HEK293 (cell line): ENCODE measurements around the gene LARP1.

Experiments
- CTCF ChIA-PET: fragments of 350-600 bp; formaldehyde crosslinking; extraction: SDS; loops from one replicate; lab custom pipeline; 2021; ENCODE audit warnings: antibody characterized with exemption; lab: Yijun Ruan, JAX
- POLR2A ChIA-PET: fragments of 300-600 bp; formaldehyde crosslinking; extraction: SDS; loops from one replicate; lab custom pipeline; 2020; ENCODE audit warnings: antibody characterized with exemption, inconsistent platforms; lab: Yijun Ruan, JAX
- H3K27ac ChIP-seq: fragments of 200-500 bp; sonication (Bioruptor generic); 2 replicates; pipeline ENCODE4 v1.5.1; 2014; ENCODE audit warnings: low read depth, low read length, control low read depth, inconsistent platforms; ENCODE audit errors: extremely low read depth
- H3K36me3 ChIP-seq, 2 experiments: fragments of 200-500 bp in 1 of 2; sonication (Bioruptor generic) in 1 of 2; 1 replicate in 1 of 2; 2 replicates in 1 of 2; pipeline ENCODE4 v1.5.1; 2014 to 2017; ENCODE audit warnings: inconsistent platforms in 2 of 2, low read length in 2 of 2; ENCODE audit not compliant: control insufficient read depth in 2 of 2, insufficient read depth in 1 of 2
- H3K4me1 ChIP-seq: fragments of 200-500 bp; sonication (Bioruptor generic); 2 replicates; pipeline ENCODE4 v1.5.1; 2014; ENCODE audit warnings: mild to moderate bottlenecking, low read length, inconsistent platforms; ENCODE audit not compliant: control insufficient read depth, insufficient read depth
- H3K4me3 ChIP-seq: 2 replicates; pipeline ENCODE4 v1.5.1; 2011; ENCODE audit warnings: low read depth, mild to moderate bottlenecking, control low read depth, low read length, moderate library complexity
- H3K9me3 ChIP-seq: fragments of 200-500 bp; sonication (Bioruptor generic); 2 replicates; pipeline ENCODE4 v1.5.1; 2014; ENCODE audit warnings: low read depth, low read length, inconsistent platforms; ENCODE audit not compliant: control insufficient read depth, insufficient read depth
- GFI1B ChIP-seq: fragments of 450-650 bp; formaldehyde crosslinking; IDR thresholded peaks from 2 replicates; pipeline ENCODE4 v1.5.1; 2016; ENCODE audit warnings: missing biosample characterization, missing genetic modification characterization
- MYNN ChIP-seq: fragments of 450-650 bp; formaldehyde crosslinking; IDR thresholded peaks from 2 replicates; pipeline ENCODE4 v1.5.1; 2016; ENCODE audit warnings: missing biosample characterization, missing genetic modification characterization, borderline replicate concordance
- MZF1 ChIP-seq: fragments of 450-650 bp; formaldehyde crosslinking; IDR thresholded peaks from 2 replicates; pipeline ENCODE4 v1.5.1; 2017; ENCODE audit warnings: missing biosample characterization, missing genetic modification characterization, borderline replicate concordance
- YY2 ChIP-seq: fragments of 450-650 bp; formaldehyde crosslinking; IDR thresholded peaks from 2 replicates; pipeline ENCODE4 v1.5.1; 2016; ENCODE audit warnings: missing biosample characterization, missing genetic modification characterization
- ZBTB20 ChIP-seq: fragments of 450-650 bp; formaldehyde crosslinking; IDR thresholded peaks from 2 replicates; pipeline ENCODE4 v1.5.1; 2016; ENCODE audit warnings: missing biosample characterization, missing genetic modification characterization
- ZNF146 ChIP-seq: fragments of 450-650 bp; formaldehyde crosslinking; IDR thresholded peaks from 2 replicates; pipeline ENCODE4 v1.5.1; 2016; ENCODE audit warnings: missing biosample characterization, missing genetic modification characterization
- ZNF169 ChIP-seq: fragments of 450-650 bp; formaldehyde crosslinking; IDR thresholded peaks from 2 replicates; pipeline ENCODE4 v1.5.1; 2016; ENCODE audit warnings: missing biosample characterization, missing genetic modification characterization
- ZNF19 ChIP-seq: fragments of 450-650 bp; formaldehyde crosslinking; IDR thresholded peaks from 2 replicates; pipeline ENCODE4; 2016; ENCODE audit warnings: missing biosample characterization, missing genetic modification characterization, low read depth
- ZNF248 ChIP-seq: fragments of 450-650 bp; formaldehyde crosslinking; IDR thresholded peaks from 2 replicates; pipeline ENCODE4 v1.5.1; 2017; ENCODE audit warnings: missing biosample characterization, missing genetic modification characterization
- ZNF292 ChIP-seq: fragments of 450-650 bp; formaldehyde crosslinking; IDR thresholded peaks from 2 replicates; pipeline ENCODE4 v1.5.1; 2016; ENCODE audit warnings: low read depth, missing biosample characterization, missing genetic modification characterization, borderline replicate concordance
- ZNF394 ChIP-seq: fragments of 450-650 bp; formaldehyde crosslinking; IDR thresholded peaks from 2 replicates; pipeline ENCODE4 v1.5.1; 2016; ENCODE audit warnings: missing biosample characterization, missing genetic modification characterization, mild to moderate bottlenecking, moderate library complexity, borderline replicate concordance
- ZNF624 ChIP-seq: fragments of 450-650 bp; formaldehyde crosslinking; IDR thresholded peaks from 2 replicates; pipeline ENCODE4 v1.5.1; 2017; ENCODE audit warnings: missing biosample characterization, missing genetic modification characterization
- ZNF629 ChIP-seq: fragments of 450-650 bp; formaldehyde crosslinking; IDR thresholded peaks from 2 replicates; pipeline ENCODE4 v1.5.1; 2017; ENCODE audit warnings: missing biosample characterization, missing genetic modification characterization
- ZNF660 ChIP-seq: fragments of 450-650 bp; IDR thresholded peaks from 2 replicates; pipeline ENCODE4 v1.5.1; 2018; ENCODE audit warnings: missing biosample characterization, mild to moderate bottlenecking, missing genetic modification characterization
- ZNF664 ChIP-seq: fragments of 450-650 bp; formaldehyde crosslinking; IDR thresholded peaks from 2 replicates; pipeline ENCODE4 v1.5.1; 2016; ENCODE audit warnings: missing biosample characterization, missing genetic modification characterization
- ZNF777 ChIP-seq: fragments of 450-650 bp; formaldehyde crosslinking; IDR thresholded peaks from 2 replicates; pipeline ENCODE4 v1.5.1; 2017; ENCODE audit warnings: missing biosample characterization, missing genetic modification characterization, borderline replicate concordance
- ZNF791 ChIP-seq: fragments of 450-650 bp; formaldehyde crosslinking; IDR thresholded peaks from 2 replicates; pipeline ENCODE4 v1.5.1; 2016; ENCODE audit warnings: missing biosample characterization, missing genetic modification characterization
- TF ChIP-seq, protein P1 (sequence below): fragments of 450-650 bp; formaldehyde crosslinking; IDR thresholded peaks from 2 replicates; pipeline ENCODE4 v1.5.1; 2017; ENCODE audit warnings: missing biosample characterization, missing genetic modification characterization
- TF ChIP-seq, protein P2 (sequence below): fragments of 450-650 bp; formaldehyde crosslinking; IDR thresholded peaks from 2 replicates; pipeline ENCODE4 v1.5.1; 2016; ENCODE audit warnings: missing biosample characterization, missing genetic modification characterization
- TF ChIP-seq, protein P3 (sequence below): fragments of 450-650 bp; formaldehyde crosslinking; IDR thresholded peaks from 2 replicates; pipeline ENCODE4 v1.5.1; 2017; ENCODE audit warnings: missing biosample characterization, missing genetic modification characterization
- TF ChIP-seq, protein P4 (sequence below): fragments of 450-650 bp; formaldehyde crosslinking; IDR thresholded peaks from 2 replicates; pipeline ENCODE4 v1.5.1; 2016; ENCODE audit warnings: missing biosample characterization, missing genetic modification characterization
- TF ChIP-seq, protein P5 (sequence below): fragments of 450-650 bp; formaldehyde crosslinking; IDR thresholded peaks from 2 replicates; pipeline ENCODE4 v1.5.1; 2016; ENCODE audit warnings: missing biosample characterization, missing genetic modification characterization, borderline replicate concordance
- TF ChIP-seq, protein P6 (sequence below): fragments of 450-650 bp; formaldehyde crosslinking; IDR thresholded peaks from 2 replicates; pipeline ENCODE4 v1.5.1; 2017; ENCODE audit warnings: missing biosample characterization, missing genetic modification characterization
- TF ChIP-seq, protein P7 (sequence below): fragments of 450-650 bp; formaldehyde crosslinking; IDR thresholded peaks from 2 replicates; pipeline ENCODE4 v1.5.1; 2016; ENCODE audit warnings: missing biosample characterization, missing genetic modification characterization

LARP1 gene

DNA sequence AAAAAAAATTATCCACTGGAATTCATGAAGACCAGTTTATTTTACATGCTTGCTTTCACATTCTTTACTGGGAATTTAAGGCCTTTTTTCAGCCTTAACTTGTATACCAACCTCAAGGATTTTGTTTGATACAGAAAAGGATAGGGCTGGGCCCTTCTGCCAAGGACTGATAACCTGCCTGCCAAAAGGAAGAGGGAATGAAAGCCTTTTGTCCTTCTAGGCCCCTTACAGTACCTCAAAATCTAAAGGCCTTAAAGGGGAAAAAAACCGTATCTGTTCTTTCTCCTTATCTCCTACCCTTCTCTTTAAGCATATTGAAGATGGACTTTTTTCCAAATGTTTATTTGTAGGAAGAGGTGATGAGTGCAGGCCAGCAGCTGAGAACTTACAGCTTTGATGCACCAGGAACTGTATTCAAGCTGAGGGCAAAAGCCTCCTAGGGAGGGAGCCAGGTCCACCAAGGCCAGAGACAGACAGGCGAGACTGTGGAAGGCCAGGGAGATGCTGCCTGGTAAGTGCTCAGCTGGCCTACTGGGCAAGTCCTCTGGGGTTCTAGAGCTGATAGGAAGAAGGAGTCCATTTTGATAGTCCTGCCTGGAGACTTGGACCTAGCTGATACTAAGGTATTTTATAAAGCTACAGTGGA lies 63.4 kb downstream of the LARP1 start:
- H3K4me1 ChIP-seq = no peaks in the 10 kb centered on the region
- H3K9me3 ChIP-seq = no peaks in the 10 kb centered on the region
- peaks cover 22 to 94% of the 10 kb centered on the region in 2 experiments for H3K36me3 ChIP-seq
- CTCF ChIA-PET = interaction anchor here (0.6 kb wide), 1 partner anchor 20 kb away, joined by 3 read pairs; no protein-coding TSS in a partner anchor
- POLR2A ChIA-PET = no interaction called here
- 0 out of 2 replicates have a peak overlapping the region, but pooled peaks have one; percentile 5 for H3K27ac ChIP-seq
- TF ChIP-seq ZNF777 (no peak), ZNF19 (tag by site-specific recombination) (no peak), ZNF292 (no peak), GFI1B (tag by site-specific recombination) (no peak), YY2 (tag by site-specific recombination) (no peak), ZNF146 (tag by site-specific recombination) (no peak), MYNN (tag by site-specific recombination) (no peak), ZNF169 (no peak), MZF1 (tag by site-specific recombination) (no peak), ZNF394 (tag by site-specific recombination) (no peak), ZBTB20 (tag by site-specific recombination) (no peak), ZNF660 (tag by site-specific recombination) (no peak), ZNF624 (tag by site-specific recombination) (no peak), ZNF791 (no peak)
- TF ChIP-seq, protein P1, sequence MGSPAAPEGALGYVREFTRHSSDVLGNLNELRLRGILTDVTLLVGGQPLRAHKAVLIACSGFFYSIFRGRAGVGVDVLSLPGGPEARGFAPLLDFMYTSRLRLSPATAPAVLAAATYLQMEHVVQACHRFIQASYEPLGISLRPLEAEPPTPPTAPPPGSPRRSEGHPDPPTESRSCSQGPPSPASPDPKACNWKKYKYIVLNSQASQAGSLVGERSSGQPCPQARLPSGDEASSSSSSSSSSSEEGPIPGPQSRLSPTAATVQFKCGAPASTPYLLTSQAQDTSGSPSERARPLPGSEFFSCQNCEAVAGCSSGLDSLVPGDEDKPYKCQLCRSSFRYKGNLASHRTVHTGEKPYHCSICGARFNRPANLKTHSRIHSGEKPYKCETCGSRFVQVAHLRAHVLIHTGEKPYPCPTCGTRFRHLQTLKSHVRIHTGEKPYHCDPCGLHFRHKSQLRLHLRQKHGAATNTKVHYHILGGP (tag by site-specific recombination) = no peak
- TF ChIP-seq, protein P2, sequence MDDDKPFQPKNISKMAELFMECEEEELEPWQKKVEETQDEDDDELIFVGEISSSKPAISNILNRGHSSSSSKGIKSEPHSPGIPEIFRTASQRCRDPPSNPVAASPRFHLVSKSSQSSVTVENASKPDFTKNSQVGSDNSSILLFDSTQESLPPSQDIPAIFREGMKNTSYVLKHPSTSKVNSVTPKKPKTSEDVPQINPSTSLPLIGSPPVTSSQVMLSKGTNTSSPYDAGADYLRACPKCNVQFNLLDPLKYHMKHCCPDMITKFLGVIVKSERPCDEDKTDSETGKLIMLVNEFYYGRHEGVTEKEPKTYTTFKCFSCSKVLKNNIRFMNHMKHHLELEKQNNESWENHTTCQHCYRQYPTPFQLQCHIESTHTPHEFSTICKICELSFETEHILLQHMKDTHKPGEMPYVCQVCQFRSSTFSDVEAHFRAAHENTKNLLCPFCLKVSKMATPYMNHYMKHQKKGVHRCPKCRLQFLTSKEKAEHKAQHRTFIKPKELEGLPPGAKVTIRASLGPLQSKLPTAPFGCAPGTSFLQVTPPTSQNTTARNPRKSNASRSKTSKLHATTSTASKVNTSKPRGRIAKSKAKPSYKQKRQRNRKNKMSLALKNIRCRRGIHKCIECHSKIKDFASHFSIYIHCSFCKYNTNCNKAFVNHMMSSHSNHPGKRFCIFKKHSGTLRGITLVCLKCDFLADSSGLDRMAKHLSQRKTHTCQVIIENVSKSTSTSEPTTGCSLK (tag by site-specific recombination) = no peak
- TF ChIP-seq, protein P3, sequence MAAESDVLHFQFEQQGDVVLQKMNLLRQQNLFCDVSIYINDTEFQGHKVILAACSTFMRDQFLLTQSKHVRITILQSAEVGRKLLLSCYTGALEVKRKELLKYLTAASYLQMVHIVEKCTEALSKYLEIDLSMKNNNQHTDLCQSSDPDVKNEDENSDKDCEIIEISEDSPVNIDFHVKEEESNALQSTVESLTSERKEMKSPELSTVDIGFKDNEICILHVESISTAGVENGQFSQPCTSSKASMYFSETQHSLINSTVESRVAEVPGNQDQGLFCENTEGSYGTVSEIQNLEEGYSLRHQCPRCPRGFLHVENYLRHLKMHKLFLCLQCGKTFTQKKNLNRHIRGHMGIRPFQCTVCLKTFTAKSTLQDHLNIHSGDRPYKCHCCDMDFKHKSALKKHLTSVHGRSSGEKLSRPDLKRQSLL = no peak
- TF ChIP-seq, protein P4, sequence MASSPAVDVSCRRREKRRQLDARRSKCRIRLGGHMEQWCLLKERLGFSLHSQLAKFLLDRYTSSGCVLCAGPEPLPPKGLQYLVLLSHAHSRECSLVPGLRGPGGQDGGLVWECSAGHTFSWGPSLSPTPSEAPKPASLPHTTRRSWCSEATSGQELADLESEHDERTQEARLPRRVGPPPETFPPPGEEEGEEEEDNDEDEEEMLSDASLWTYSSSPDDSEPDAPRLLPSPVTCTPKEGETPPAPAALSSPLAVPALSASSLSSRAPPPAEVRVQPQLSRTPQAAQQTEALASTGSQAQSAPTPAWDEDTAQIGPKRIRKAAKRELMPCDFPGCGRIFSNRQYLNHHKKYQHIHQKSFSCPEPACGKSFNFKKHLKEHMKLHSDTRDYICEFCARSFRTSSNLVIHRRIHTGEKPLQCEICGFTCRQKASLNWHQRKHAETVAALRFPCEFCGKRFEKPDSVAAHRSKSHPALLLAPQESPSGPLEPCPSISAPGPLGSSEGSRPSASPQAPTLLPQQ (tag by site-specific recombination) = no peak
- no peak overlapping the region for H3K4me3 ChIP-seq

DNA sequence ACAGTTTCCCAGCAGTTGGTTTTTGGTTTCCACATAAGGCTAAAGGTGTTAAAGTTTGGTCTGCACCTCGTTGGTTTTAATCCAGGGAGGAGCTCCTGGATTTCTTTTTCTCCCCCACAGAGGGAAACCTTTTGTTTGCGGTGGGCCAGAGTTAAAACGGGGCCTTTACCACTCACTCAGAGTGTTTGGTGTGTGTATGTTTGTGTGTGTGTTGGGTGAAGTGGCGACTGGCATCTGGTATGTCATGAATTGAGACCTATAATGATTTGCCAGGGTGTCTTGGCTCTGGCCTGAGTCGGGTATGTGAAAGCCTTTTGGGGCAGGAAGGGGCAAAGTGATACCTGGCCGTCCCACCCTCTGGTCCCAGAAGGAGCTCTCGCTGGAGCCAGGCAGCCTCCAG lies 64.4 kb downstream of the LARP1 start:
- H3K27ac ChIP-seq = no peak overlapping the region
- no peaks in the 10 kb centered on the region for H3K4me1 ChIP-seq
- H3K36me3 ChIP-seq = peaks cover 20 to 93% of the 10 kb centered on the region in 2 experiments
- H3K9me3 ChIP-seq = no peaks in the 10 kb centered on the region
- H3K4me3 ChIP-seq = no peak overlapping the region
- POLR2A ChIA-PET = no interaction called here
- CTCF ChIA-PET = interaction anchor here (0.5 kb wide), 1 partner anchor 120 kb away, joined by 3 read pairs; no protein-coding TSS in a partner anchor
- TF ChIP-seq, protein P5, sequence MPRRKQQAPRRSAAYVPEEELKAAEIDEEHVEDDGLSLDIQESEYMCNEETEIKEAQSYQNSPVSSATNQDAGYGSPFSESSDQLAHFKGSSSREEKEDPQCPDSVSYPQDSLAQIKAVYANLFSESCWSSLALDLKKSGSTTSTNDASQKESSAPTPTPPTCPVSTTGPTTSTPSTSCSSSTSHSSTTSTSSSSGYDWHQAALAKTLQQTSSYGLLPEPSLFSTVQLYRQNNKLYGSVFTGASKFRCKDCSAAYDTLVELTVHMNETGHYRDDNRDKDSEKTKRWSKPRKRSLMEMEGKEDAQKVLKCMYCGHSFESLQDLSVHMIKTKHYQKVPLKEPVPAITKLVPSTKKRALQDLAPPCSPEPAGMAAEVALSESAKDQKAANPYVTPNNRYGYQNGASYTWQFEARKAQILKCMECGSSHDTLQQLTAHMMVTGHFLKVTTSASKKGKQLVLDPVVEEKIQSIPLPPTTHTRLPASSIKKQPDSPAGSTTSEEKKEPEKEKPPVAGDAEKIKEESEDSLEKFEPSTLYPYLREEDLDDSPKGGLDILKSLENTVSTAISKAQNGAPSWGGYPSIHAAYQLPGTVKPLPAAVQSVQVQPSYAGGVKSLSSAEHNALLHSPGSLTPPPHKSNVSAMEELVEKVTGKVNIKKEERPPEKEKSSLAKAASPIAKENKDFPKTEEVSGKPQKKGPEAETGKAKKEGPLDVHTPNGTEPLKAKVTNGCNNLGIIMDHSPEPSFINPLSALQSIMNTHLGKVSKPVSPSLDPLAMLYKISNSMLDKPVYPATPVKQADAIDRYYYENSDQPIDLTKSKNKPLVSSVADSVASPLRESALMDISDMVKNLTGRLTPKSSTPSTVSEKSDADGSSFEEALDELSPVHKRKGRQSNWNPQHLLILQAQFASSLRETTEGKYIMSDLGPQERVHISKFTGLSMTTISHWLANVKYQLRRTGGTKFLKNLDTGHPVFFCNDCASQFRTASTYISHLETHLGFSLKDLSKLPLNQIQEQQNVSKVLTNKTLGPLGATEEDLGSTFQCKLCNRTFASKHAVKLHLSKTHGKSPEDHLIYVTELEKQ = no peak
- no peak for TF ChIP-seq ZNF248 (tag by site-specific recombination)
- no peak for TF ChIP-seq ZNF664 (tag by site-specific recombination)
- no peak for TF ChIP-seq ZNF629
- TF ChIP-seq GFI1B (tag by site-specific recombination) = no peak
- TF ChIP-seq, protein P6, sequence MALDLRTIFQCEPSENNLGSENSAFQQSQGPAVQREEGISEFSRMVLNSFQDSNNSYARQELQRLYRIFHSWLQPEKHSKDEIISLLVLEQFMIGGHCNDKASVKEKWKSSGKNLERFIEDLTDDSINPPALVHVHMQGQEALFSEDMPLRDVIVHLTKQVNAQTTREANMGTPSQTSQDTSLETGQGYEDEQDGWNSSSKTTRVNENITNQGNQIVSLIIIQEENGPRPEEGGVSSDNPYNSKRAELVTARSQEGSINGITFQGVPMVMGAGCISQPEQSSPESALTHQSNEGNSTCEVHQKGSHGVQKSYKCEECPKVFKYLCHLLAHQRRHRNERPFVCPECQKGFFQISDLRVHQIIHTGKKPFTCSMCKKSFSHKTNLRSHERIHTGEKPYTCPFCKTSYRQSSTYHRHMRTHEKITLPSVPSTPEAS (tag by site-specific recombination) = no peak
- TF ChIP-seq, protein P7, sequence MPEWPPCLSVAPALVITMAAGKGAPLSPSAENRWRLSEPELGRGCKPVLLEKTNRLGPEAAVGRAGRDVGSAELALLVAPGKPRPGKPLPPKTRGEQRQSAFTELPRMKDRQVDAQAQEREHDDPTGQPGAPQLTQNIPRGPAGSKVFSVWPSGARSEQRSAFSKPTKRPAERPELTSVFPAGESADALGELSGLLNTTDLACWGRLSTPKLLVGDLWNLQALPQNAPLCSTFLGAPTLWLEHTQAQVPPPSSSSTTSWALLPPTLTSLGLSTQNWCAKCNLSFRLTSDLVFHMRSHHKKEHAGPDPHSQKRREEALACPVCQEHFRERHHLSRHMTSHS = no peak
